GM21737 (cell line): ENCODE measurements around the gene PRAME.
"Not testable (repeated sequence)": the region's sequence is repeated elsewhere in the genome, so short reads cannot be mapped to it uniquely, and the experiment has no call there.

Experiments used
- ATAC-seq: cut with Tn5 transposase; IDR thresholded peaks from one replicate; pipeline ENCODE4 v1.9.1; 2021; ENCODE audit warnings: mild to moderate bottlenecking, moderate library complexity; ENCODE audit not compliant: unreplicated experiment

PRAME gene

GRCh38 chr22:22581524-22581923, 22.5 kb upstream of the PRAME start:
- not testable (repeated sequence) for ATAC-seq

- no peak for ATAC-seq
Observed at GRCh38 chr22:22579869-22580604, 21.0 kb upstream of the PRAME start.

GRCh38 chr22:22578702-22579424, 19.8 kb upstream of the PRAME start:
- ATAC-seq: no peak

- ATAC-seq: no peak
Observed at GRCh38 chr22:22576989-22577427, 17.9 kb upstream of the PRAME start.

- ATAC-seq: no peak
Observed at GRCh38 chr22:22576244-22576988, 17.4 kb upstream of the PRAME start.

GRCh38 chr22:22574361-22574760, 15.3 kb upstream of the PRAME start:
- ATAC-seq: no peak

- no peak for ATAC-seq
Observed at GRCh38 chr22:22573047-22573889, 14.2 kb upstream of the PRAME start.

- ATAC-seq: no peak
Observed at GRCh38 chr22:22571862-22572261, 12.8 kb upstream of the PRAME start.

- ATAC-seq: no peak
Observed at GRCh38 chr22:22571429-22571828, 12.4 kb upstream of the PRAME start.

GRCh38 chr22:22569218-22569617, 10.2 kb upstream of the PRAME start:
- no peak for ATAC-seq

GRCh38 chr22:22565981-22566380, 6.9 kb upstream of the PRAME start:
- ATAC-seq: no peak

GRCh38 chr22:22558071-22558971, 744 bp downstream of the PRAME start:
- no peak for ATAC-seq

GRCh38 chr22:22556995-22557925, 1.8 kb downstream of the PRAME start:
- ATAC-seq: no peak

GRCh38 chr22:22556578-22556977, 2.5 kb downstream of the PRAME start:
- ATAC-seq: no peak

GRCh38 chr22:22555596-22555995, 3.5 kb downstream of the PRAME start:
- ATAC-seq: no peak

- ATAC-seq: no peak
Observed at GRCh38 chr22:22554587-22555284, 4.3 kb downstream of the PRAME start.

- no peak for ATAC-seq
Observed at GRCh38 chr22:22553735-22554586, 5.1 kb downstream of the PRAME start.
